ENCODE results near the gene TRHDE. TPM values are rescaled to one million over a fixed set of nuclear protein-coding genes. Genes with fewer than 3 reads are reported as not detected.

Gene TRHDE, protein sequence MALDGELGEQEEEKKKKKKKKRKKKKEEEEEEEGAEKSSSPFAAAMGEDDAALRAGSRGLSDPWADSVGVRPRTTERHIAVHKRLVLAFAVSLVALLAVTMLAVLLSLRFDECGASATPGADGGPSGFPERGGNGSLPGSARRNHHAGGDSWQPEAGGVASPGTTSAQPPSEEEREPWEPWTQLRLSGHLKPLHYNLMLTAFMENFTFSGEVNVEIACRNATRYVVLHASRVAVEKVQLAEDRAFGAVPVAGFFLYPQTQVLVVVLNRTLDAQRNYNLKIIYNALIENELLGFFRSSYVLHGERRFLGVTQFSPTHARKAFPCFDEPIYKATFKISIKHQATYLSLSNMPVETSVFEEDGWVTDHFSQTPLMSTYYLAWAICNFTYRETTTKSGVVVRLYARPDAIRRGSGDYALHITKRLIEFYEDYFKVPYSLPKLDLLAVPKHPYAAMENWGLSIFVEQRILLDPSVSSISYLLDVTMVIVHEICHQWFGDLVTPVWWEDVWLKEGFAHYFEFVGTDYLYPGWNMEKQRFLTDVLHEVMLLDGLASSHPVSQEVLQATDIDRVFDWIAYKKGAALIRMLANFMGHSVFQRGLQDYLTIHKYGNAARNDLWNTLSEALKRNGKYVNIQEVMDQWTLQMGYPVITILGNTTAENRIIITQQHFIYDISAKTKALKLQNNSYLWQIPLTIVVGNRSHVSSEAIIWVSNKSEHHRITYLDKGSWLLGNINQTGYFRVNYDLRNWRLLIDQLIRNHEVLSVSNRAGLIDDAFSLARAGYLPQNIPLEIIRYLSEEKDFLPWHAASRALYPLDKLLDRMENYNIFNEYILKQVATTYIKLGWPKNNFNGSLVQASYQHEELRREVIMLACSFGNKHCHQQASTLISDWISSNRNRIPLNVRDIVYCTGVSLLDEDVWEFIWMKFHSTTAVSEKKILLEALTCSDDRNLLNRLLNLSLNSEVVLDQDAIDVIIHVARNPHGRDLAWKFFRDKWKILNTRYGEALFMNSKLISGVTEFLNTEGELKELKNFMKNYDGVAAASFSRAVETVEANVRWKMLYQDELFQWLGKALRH
- total RNA-seq: under 0.01 and 0.21 TPM in 2 replicates

DNA sequence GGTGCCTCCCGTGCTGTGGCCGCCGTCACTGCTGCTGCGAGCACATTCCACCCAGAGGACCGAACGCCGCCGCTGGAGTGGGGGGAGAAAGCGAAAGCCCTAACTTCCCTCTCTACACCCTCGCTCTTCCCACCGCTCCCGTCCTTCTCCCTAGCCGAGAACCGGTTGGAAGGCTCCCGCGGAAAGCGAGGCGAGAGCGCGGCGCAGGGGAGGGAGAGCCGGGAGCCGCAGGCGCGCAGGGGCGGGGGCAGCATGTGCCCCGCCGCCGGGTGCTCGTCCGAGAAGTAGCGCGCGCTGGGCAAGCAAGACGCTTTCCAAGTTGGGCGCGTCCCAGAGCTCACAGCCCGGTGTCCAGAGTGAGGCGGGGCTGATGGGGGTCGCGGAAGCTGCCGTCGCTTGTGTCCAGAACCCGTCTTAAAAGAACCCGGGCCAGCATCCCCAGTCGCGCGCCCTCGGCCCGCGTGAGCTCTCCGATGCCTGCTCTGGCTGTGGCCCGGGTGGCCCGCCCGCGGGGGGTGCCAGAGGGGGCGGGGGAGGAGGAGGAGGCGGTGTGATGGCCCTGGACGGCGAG is at the start of gene TRHDE:
TRHDE (plus strand) TSS at position 280 of the 571 bp plus-strand sequence; CDS start at position 554, 274 bp downstream.

All from nasal cavity respiratory epithelium epithelial cell of viscerocranial mucosa (primary cell).